Mammary epithelial cell (primary cell): ENCODE measurements around the gene AK8.

Experiments
- EZH2 ChIP-seq: IDR thresholded peaks from 2 replicates; pipeline ENCODE4 v1.6.1; 2012; ENCODE audit warnings: low read length, inconsistent platforms, borderline replicate concordance
- TF ChIP-seq, protein P1 (sequence below), 2 donors: IDR thresholded peaks in 1 of 2; conservative IDR thresholded peaks in 1 of 2; 2 replicates each; pipeline ENCODE4 v1.5.1; 2011 to 2012; ENCODE audit warnings: inconsistent platforms in 2 of 2, low read length in 2 of 2, mild to moderate bottlenecking in 2 of 2, control low read depth in 1 of 2, low read depth in 1 of 2; ENCODE audit not compliant: insufficient read depth in 1 of 2; ENCODE audit errors: extremely low read depth in 1 of 2

DNA sequence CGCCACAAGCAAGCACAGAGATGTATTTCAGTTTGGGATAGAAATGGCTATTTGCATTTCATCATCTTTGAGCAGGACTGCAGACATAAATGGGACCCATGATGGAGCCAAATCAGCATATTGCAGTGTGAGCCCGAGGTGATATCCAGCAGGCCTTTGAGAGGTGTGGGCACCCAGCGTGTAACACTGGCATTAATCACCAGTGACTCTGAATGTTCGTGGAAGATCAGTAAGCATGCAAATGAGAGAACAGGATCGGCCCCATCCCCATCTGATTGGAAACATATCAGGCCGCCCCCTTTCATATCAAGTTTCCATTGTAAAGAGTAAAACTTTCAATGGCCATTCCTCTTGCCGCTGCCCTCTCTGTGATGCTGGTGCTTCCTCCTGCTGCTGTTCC is 123.8 kb downstream of the AK8 start:
- TF ChIP-seq, protein P1, sequence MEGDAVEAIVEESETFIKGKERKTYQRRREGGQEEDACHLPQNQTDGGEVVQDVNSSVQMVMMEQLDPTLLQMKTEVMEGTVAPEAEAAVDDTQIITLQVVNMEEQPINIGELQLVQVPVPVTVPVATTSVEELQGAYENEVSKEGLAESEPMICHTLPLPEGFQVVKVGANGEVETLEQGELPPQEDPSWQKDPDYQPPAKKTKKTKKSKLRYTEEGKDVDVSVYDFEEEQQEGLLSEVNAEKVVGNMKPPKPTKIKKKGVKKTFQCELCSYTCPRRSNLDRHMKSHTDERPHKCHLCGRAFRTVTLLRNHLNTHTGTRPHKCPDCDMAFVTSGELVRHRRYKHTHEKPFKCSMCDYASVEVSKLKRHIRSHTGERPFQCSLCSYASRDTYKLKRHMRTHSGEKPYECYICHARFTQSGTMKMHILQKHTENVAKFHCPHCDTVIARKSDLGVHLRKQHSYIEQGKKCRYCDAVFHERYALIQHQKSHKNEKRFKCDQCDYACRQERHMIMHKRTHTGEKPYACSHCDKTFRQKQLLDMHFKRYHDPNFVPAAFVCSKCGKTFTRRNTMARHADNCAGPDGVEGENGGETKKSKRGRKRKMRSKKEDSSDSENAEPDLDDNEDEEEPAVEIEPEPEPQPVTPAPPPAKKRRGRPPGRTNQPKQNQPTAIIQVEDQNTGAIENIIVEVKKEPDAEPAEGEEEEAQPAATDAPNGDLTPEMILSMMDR (conservative IDR thresholded peaks at IDR 0.05 in 1 of 2, IDR thresholded peaks at IDR 0.05 in 1 of 2; ENCODE audit: extremely low read depth in 1 of 2, insufficient read depth in 1 of 2, low read depth in 1 of 2, low read length in 2 of 2): no peak
- TF ChIP-seq EZH2: no peak
